KMS-11 (cell line): ENCODE results near the gene RPS27A.
"Not testable (repeated sequence)": the region's sequence is repeated elsewhere in the genome, so short reads cannot be mapped to it uniquely, and the experiment has no call there.

Experiments
- H2AFZ ChIP-seq: fragments of 200-600 bp; sonication (generic); 2 replicates; pipeline ENCODE4 v1.6.1; 2016; ENCODE audit warnings: antibody characterized with exemption, mixed run types, low read depth
- H3K27ac ChIP-seq: fragments of 200-600 bp; sonication (generic); 2 replicates; pipeline ENCODE4 v1.6.1; 2016; ENCODE audit warnings: mild to moderate bottlenecking, mixed run types
- H3K27me3 ChIP-seq: fragments of 200-600 bp; sonication (generic); 2 replicates; pipeline ENCODE4 v1.6.1; 2017; ENCODE audit warnings: mild to moderate bottlenecking, low read depth, mixed run types, moderate library complexity; ENCODE audit not compliant: insufficient read depth
- H3K36me3 ChIP-seq: fragments of 200-600 bp; sonication (generic); 2 replicates; pipeline ENCODE4 v1.6.1; 2017; ENCODE audit warnings: mild to moderate bottlenecking, mixed run types; ENCODE audit not compliant: insufficient read depth
- H3K4me1 ChIP-seq: fragments of 200-600 bp; sonication (generic); 2 replicates; pipeline ENCODE4 v1.6.1; 2016; ENCODE audit warnings: mild to moderate bottlenecking, low read depth, mixed run types; ENCODE audit not compliant: poor library complexity, severe bottlenecking
- H3K4me2 ChIP-seq: fragments of 200-600 bp; sonication (generic); 2 replicates; pipeline ENCODE4 v1.7.0; 2016; ENCODE audit warnings: mild to moderate bottlenecking, mixed run types
- H3K4me3 ChIP-seq: fragments of 200-600 bp; sonication (generic); IDR thresholded peaks from 2 replicates; pipeline ENCODE4 v1.6.1; 2017; ENCODE audit warnings: low read depth, low read length, mixed read lengths; ENCODE audit not compliant: insufficient read depth
- H3K79me2 ChIP-seq: fragments of 200-600 bp; sonication (generic); 2 replicates; pipeline ENCODE4 v1.6.1; 2016; ENCODE audit warnings: low read depth, mixed run types; ENCODE audit not compliant: insufficient read depth
- H3K9ac ChIP-seq: fragments of 200-600 bp; sonication (generic); 2 replicates; pipeline ENCODE4 v1.6.1; 2016; ENCODE audit warnings: mild to moderate bottlenecking, mixed run types
- H4K20me1 ChIP-seq: fragments of 200-600 bp; sonication (generic); 2 replicates; pipeline ENCODE4 v1.6.1; 2016; ENCODE audit warnings: mild to moderate bottlenecking, mixed run types; ENCODE audit not compliant: insufficient read depth
- TF ChIP-seq, protein P1 (sequence below): fragments of 200-600 bp; sonication (generic); conservative IDR thresholded peaks from 2 replicates; pipeline ENCODE4 v1.6.1; 2017; ENCODE audit warnings: low read depth, mild to moderate bottlenecking, antibody characterized with exemption, low read length, moderate library complexity, mixed read lengths

Gene RPS27A

GRCh38 chr2:55232084-55232862 lies at the start of gene RPS27A, which contains the start of gene CLHC1:
Gene RPS27A, plus strand, starts transcription at chr2:55232688. Its CDS starts 137 bp downstream, at chr2:55232825.
Gene CLHC1, minus strand, starts transcription at chr2:55232293. Its CDS starts 9,882 bp downstream, at chr2:55222411.
- peak within 1 kb of the TSS; percentile 98 for H3K9ac ChIP-seq
- H3K4me1 ChIP-seq: peaks cover 32% of the 10 kb centered on the region
- peak within 1 kb of the TSS; percentile 82 for H2AFZ ChIP-seq
- H3K4me3 ChIP-seq: peak within 1 kb of the TSS; percentile 88
- H3K36me3 ChIP-seq: peaks cover 34% of the 10 kb centered on the region; the same call in 1 of the 2 replicates
- peaks cover 7% of the 10 kb centered on the region for H4K20me1 ChIP-seq
- peak within 1 kb of the TSS; percentile 84 for H3K4me2 ChIP-seq
- H3K79me2 ChIP-seq: peaks cover 44% of the 10 kb centered on the region
- TF ChIP-seq, protein P1, sequence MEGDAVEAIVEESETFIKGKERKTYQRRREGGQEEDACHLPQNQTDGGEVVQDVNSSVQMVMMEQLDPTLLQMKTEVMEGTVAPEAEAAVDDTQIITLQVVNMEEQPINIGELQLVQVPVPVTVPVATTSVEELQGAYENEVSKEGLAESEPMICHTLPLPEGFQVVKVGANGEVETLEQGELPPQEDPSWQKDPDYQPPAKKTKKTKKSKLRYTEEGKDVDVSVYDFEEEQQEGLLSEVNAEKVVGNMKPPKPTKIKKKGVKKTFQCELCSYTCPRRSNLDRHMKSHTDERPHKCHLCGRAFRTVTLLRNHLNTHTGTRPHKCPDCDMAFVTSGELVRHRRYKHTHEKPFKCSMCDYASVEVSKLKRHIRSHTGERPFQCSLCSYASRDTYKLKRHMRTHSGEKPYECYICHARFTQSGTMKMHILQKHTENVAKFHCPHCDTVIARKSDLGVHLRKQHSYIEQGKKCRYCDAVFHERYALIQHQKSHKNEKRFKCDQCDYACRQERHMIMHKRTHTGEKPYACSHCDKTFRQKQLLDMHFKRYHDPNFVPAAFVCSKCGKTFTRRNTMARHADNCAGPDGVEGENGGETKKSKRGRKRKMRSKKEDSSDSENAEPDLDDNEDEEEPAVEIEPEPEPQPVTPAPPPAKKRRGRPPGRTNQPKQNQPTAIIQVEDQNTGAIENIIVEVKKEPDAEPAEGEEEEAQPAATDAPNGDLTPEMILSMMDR: no peak
- peak within 1 kb of the TSS; percentile 92 for H3K27ac ChIP-seq
- no peaks in the 10 kb centered on the region for H3K27me3 ChIP-seq

GRCh38 chr2:55186837-55187236 lies 45.7 kb upstream of the RPS27A start:
- not testable (repeated sequence) for H3K79me2 ChIP-seq, H3K27ac ChIP-seq, H3K4me2 ChIP-seq, H3K36me3 ChIP-seq, H2AFZ ChIP-seq, H4K20me1 ChIP-seq, H3K9ac ChIP-seq, H3K4me3 ChIP-seq, H3K27me3 ChIP-seq
- peaks cover 11% of the 10 kb centered on the region for H3K4me1 ChIP-seq

- H3K79me2 ChIP-seq, H2AFZ ChIP-seq, H3K27ac ChIP-seq, H3K4me3 ChIP-seq, H4K20me1 ChIP-seq, H3K9ac ChIP-seq, H3K36me3 ChIP-seq, H3K27me3 ChIP-seq, H3K4me2 ChIP-seq, H3K4me1 ChIP-seq: not testable (repeated sequence)
Observed at GRCh38 chr2:55191888-55192287, 40.6 kb upstream of the RPS27A start.

- Histone ChIP-seq H3K4me1 (no peaks in the 10 kb centered on the region), H2AFZ (no peak overlapping the region), H3K9ac (no peak overlapping the region), H3K27me3 (no peaks in the 10 kb centered on the region), H3K79me2 (no peaks in the 10 kb centered on the region), H3K36me3 (no peaks in the 10 kb centered on the region), H4K20me1 (no peaks in the 10 kb centered on the region), H3K4me3 (no peak overlapping the region), H3K4me2 (no peak overlapping the region), H3K27ac (no peak overlapping the region)
- TF ChIP-seq, protein P1: no peak
Observed at GRCh38 chr2:55196526-55196925, 36.0 kb upstream of the RPS27A start.

- Histone ChIP-seq H3K9ac (no peak overlapping the region), H3K4me3 (no peak overlapping the region), H3K4me2 (no peak overlapping the region), H3K27me3 (no peaks in the 10 kb centered on the region), H3K4me1 (no peaks in the 10 kb centered on the region), H3K79me2 (no peaks in the 10 kb centered on the region), H3K36me3 (no peaks in the 10 kb centered on the region), H2AFZ (no peak overlapping the region), H4K20me1 (no peaks in the 10 kb centered on the region), H3K27ac (no peak overlapping the region)
- TF ChIP-seq, protein P1: no peak
Observed at GRCh38 chr2:55200416-55200815, 32.1 kb upstream of the RPS27A start.
